Activated CD4-positive, alpha-beta memory T cell treated with anti-CD3 and anti-CD28 coated beads for 36 hours (primary cell): ENCODE results near the gene FAM131A. TPM values are rescaled to one million over a fixed set of nuclear protein-coding genes. Genes with fewer than 3 reads are reported as not detected.
A peak's percentile ranks its signal among the peaks of the same experiment; 100 is the strongest.

ENCODE experiments used
- CTCF ChIA-PET: fragments of 350-600 bp; sonication (Branson Sonifier 250); formaldehyde crosslinking; loops from one replicate; lab custom pipeline; 2021; ENCODE audit warnings: antibody characterized with exemption, inconsistent platforms; lab: Charles Lee
- POLR2A ChIA-PET: fragments of 350-600 bp; sonication (Branson Sonifier 250); formaldehyde crosslinking; loops from one replicate; lab custom pipeline; 2021; ENCODE audit warnings: antibody characterized with exemption; lab: Charles Lee
- DNase-seq: peaks from one replicate; pipeline ENCODE4 v3.0.0-alpha.2; 2020
- H3K27ac Mint-ChIP-seq: one replicate; pipeline ENCODE4 v1.8.0; 2021; ENCODE audit warnings: mixed read lengths
- H3K27me3 Mint-ChIP-seq: one replicate; pipeline ENCODE4 v1.8.0; 2021; ENCODE audit warnings: mixed read lengths
- H3K36me3 Mint-ChIP-seq: one replicate; pipeline ENCODE4 v1.8.0; 2021; ENCODE audit warnings: mixed read lengths
- H3K4me1 Mint-ChIP-seq: one replicate; pipeline ENCODE4 v1.8.0; 2021; ENCODE audit warnings: low read depth, mixed read lengths
- H3K4me3 Mint-ChIP-seq: one replicate; pipeline ENCODE4 v1.8.0; 2021; ENCODE audit warnings: mild to moderate bottlenecking, mixed read lengths
- H3K9me3 Mint-ChIP-seq: one replicate; pipeline ENCODE4 v1.8.0; 2021; ENCODE audit warnings: mixed read lengths
- intact Hi-C: fragments of 100-400 bp; cut with micrococcal nuclease; formaldehyde crosslinking; loops from one replicate; pipeline ENCODE4 v1.15.1; 2023
- total RNA-seq, 2 experiments: library from RNA; stranded (reverse); gene quantifications; one replicate each; pipeline ENCODE4 v1.2.3, GENCODE V29; 2021

Gene FAM131A
- total RNA-seq, 2 experiments from 2014 or later, result 7.0 to 8.9 TPM

GRCh38 chr3:184344579-184345316 lies 7.3 kb downstream of the FAM131A start:
- intact Hi-C loops, result no loop called here
- no peak for DNase-seq
- H3K36me3 Mint-ChIP-seq, result peaks cover 2% of the 10 kb centered on the region
- H3K4me3 Mint-ChIP-seq, result no peak overlapping the region
- CTCF ChIA-PET, result interaction anchor here (0.5 to 1.1 kb wide), 2 partner anchors 10 to 23 kb away, joined by 3 to 9 read pairs; no protein-coding TSS in a partner anchor
- H3K4me1 Mint-ChIP-seq, result no peaks in the 10 kb centered on the region
- no peaks in the 10 kb centered on the region for H3K27me3 Mint-ChIP-seq
- H3K27ac Mint-ChIP-seq, result no peak overlapping the region
- POLR2A ChIA-PET, result no interaction called here
- H3K9me3 Mint-ChIP-seq, result no peaks in the 10 kb centered on the region

GRCh38 chr3:184345317-184346144 lies 8.1 kb downstream of the FAM131A start:
- no peak overlapping the region for H3K4me3 Mint-ChIP-seq
- POLR2A ChIA-PET, result no interaction called here
- peak; percentile 26 for DNase-seq
- intact Hi-C loops, result no loop called here
- CTCF ChIA-PET, result interaction anchor here (0.5 to 1.5 kb wide), 3 partner anchors 9 to 22 kb away, joined by 3 to 9 read pairs (median 3); no protein-coding TSS in a partner anchor
- H3K4me1 Mint-ChIP-seq, result no peaks in the 10 kb centered on the region
- no peaks in the 10 kb centered on the region for H3K9me3 Mint-ChIP-seq
- no peak overlapping the region for H3K27ac Mint-ChIP-seq
- H3K27me3 Mint-ChIP-seq, result no peaks in the 10 kb centered on the region
- peaks cover 2% of the 10 kb centered on the region for H3K36me3 Mint-ChIP-seq

GRCh38 chr3:184346480-184347190 lies 9.2 kb downstream of the FAM131A start:
- DNase-seq, result no peak
- intact Hi-C loops, result no loop called here
- Mint-ChIP-seq H3K4me3 (no peak overlapping the region), H3K36me3 (peaks cover 2% of the 10 kb centered on the region), H3K4me1 (no peaks in the 10 kb centered on the region), H3K9me3 (no peaks in the 10 kb centered on the region), H3K27me3 (no peaks in the 10 kb centered on the region), H3K27ac (no peak overlapping the region)
- CTCF ChIA-PET, result interaction anchor here (1.5 kb wide), 1 partner anchor 15 kb away, joined by 3 read pairs; no protein-coding TSS in a partner anchor
- POLR2A ChIA-PET, result no interaction called here

- POLR2A ChIA-PET, result no interaction called here
- H3K4me3 Mint-ChIP-seq, result no peak overlapping the region
- peaks cover 2% of the 10 kb centered on the region for H3K36me3 Mint-ChIP-seq
These were observed 10.1 kb downstream of the FAM131A start for GRCh38 chr3:184347321-184348056.

GRCh38 chr3:184348057-184348382 lies 10.6 kb downstream of the FAM131A start:
- intact Hi-C loops, result no loop called here
- CTCF ChIA-PET, result no interaction called here

More at GRCh38 chr3:184347321-184348056, 10.1 kb downstream of the FAM131A start:
- Mint-ChIP-seq H3K27me3 (no peaks in the 10 kb centered on the region), H3K9me3 (no peaks in the 10 kb centered on the region), H3K4me1 (no peaks in the 10 kb centered on the region), H3K27ac (no peak overlapping the region)
- no peak for DNase-seq
- intact Hi-C loops, result no loop called here
- CTCF ChIA-PET, result interaction anchor here (1.5 kb wide), 1 partner anchor 15 kb away, joined by 3 read pairs; no protein-coding TSS in a partner anchor

GRCh38 chr3:184349563-184350470 lies 12.4 kb downstream of the FAM131A start:
- ChIA-PET POLR2A (no interaction called here), CTCF (interaction anchor here (1.0 kb wide), 1 partner anchor 11 kb away, joined by 3 read pairs; no protein-coding TSS in a partner anchor)
- Mint-ChIP-seq H3K4me3 (no peak overlapping the region), H3K36me3 (peaks cover 2% of the 10 kb centered on the region), H3K9me3 (no peaks in the 10 kb centered on the region), H3K27ac (no peak overlapping the region), H3K27me3 (no peaks in the 10 kb centered on the region), H3K4me1 (no peaks in the 10 kb centered on the region)
- intact Hi-C loops, result no loop called here
- DNase-seq, result no peak

More at GRCh38 chr3:184348057-184348382, 10.6 kb downstream of the FAM131A start:
- no peak overlapping the region for H3K4me3 Mint-ChIP-seq
- no peak for DNase-seq
- POLR2A ChIA-PET, result interaction anchor here (1.0 kb wide), 1 partner anchor 14 kb away, joined by 3 read pairs; no protein-coding TSS in a partner anchor
- no peaks in the 10 kb centered on the region for H3K27me3 Mint-ChIP-seq
- peaks cover 2% of the 10 kb centered on the region for H3K36me3 Mint-ChIP-seq
- H3K4me1 Mint-ChIP-seq, result no peaks in the 10 kb centered on the region
- H3K27ac Mint-ChIP-seq, result no peak overlapping the region
- no peaks in the 10 kb centered on the region for H3K9me3 Mint-ChIP-seq

- ChIA-PET POLR2A (no interaction called here), CTCF (no interaction called here)
- H3K9me3 Mint-ChIP-seq, result no peaks in the 10 kb centered on the region
- H3K36me3 Mint-ChIP-seq, result no peaks in the 10 kb centered on the region
- no peak overlapping the region for H3K27ac Mint-ChIP-seq
- no peak for DNase-seq
- H3K4me1 Mint-ChIP-seq, result no peaks in the 10 kb centered on the region
- no peaks in the 10 kb centered on the region for H3K27me3 Mint-ChIP-seq
- intact Hi-C loops, result no loop called here
- H3K4me3 Mint-ChIP-seq, result no peak overlapping the region
These were observed 13.2 kb downstream of the FAM131A start for GRCh38 chr3:184350618-184351017.

- Mint-ChIP-seq H3K36me3 (no peaks in the 10 kb centered on the region), H3K4me1 (no peaks in the 10 kb centered on the region), H3K9me3 (no peaks in the 10 kb centered on the region), H3K27ac (no peak overlapping the region), H3K27me3 (no peaks in the 10 kb centered on the region), H3K4me3 (no peak overlapping the region)
- no peak for DNase-seq
- POLR2A ChIA-PET, result no interaction called here
- intact Hi-C loops, result no loop called here
- CTCF ChIA-PET, result interaction anchor here (1.6 kb wide), 1 partner anchor 162 kb away, joined by 4 read pairs; no protein-coding TSS in a partner anchor
These were observed 14.2 kb downstream of the FAM131A start for GRCh38 chr3:184351511-184352148.

- no peak overlapping the region for H3K4me3 Mint-ChIP-seq
- no peaks in the 10 kb centered on the region for H3K4me1 Mint-ChIP-seq
- DNase-seq, result no peak
- intact Hi-C loops, result no loop called here
- H3K27ac Mint-ChIP-seq, result no peak overlapping the region
- no peaks in the 10 kb centered on the region for H3K36me3 Mint-ChIP-seq
- ChIA-PET CTCF (interaction anchor here (1.6 to 3.7 kb wide), 2 partner anchors 20 to 162 kb away, joined by 4 to 22 read pairs; no protein-coding TSS in a partner anchor), POLR2A (no interaction called here)
- no peaks in the 10 kb centered on the region for H3K9me3 Mint-ChIP-seq
- no peaks in the 10 kb centered on the region for H3K27me3 Mint-ChIP-seq
These were observed 14.9 kb downstream of the FAM131A start for GRCh38 chr3:184352149-184352785.
